NCI-H2196 treated with DMSO at 0.1 percent for 48 hours (cell line): ENCODE results near the gene CFAP300.

Experiments used
- DNase-seq: peaks from one replicate; lab custom pipeline; 2025; ENCODE audit not compliant: unreplicated experiment; lab: John Stamatoyannopoulos, UW

CFAP300 gene

DNA sequence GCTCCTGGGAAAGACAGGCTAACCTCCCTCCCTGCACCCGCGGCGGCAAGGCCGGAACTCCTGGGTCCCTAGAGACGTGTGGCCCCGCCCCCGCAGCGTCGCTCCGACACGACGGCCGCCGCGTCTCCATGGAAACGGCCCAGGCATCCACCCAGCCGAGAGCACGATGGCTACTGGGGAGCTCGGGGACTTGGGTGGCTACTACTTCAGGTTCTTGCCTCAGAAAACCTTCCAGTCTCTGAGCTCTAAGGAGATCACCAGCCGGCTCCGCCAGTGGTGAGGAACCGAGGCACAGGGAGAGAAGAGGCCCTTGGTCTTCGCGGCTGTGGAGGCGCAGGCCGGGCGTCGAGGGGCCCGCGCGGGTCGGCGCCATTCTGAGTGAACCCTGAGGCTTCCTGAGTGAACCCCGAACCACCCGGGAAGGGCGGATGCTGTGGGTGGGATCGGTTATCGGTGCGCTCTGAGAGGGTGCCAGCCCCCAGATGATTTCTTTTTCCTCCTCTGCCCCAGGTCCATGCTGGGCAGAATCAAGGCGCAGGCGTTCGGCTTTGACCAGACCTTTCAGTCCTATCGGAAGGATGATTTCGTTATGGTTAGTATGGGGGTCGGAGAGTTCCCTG, at the start of gene CFAP300:
TSS of gene CFAP300 (plus strand) at position 133 of the 620 bp plus-strand sequence. CDS start at position 167, 34 bp downstream.
- DNase-seq: no peak

- DNase-seq: no peak
These were observed 45.4 kb upstream of the CFAP300 start for GRCh38 chr11:102001657-102002338.

DNA sequence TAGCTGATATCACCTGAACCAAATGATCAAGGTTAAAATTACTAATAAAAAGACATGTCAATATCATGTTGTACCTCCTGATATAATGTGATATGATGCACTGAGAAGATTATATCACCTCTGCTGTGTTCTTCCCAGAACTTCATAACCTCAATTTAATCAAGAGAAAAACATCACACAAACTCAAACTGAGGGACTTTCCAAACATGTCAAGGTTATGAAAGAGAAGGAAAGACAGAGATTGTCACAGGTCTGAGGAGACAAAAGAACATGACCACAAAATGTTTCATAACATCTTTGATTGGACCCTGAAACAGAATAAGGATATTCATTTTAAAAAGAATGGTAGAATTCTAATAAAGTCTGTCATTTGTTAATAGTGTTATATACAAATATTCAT, 43.0 kb upstream of the CFAP300 start:
- no peak for DNase-seq

- DNase-seq: no peak
These were observed 41.9 kb upstream of the CFAP300 start for GRCh38 chr11:102005306-102005705.

DNA sequence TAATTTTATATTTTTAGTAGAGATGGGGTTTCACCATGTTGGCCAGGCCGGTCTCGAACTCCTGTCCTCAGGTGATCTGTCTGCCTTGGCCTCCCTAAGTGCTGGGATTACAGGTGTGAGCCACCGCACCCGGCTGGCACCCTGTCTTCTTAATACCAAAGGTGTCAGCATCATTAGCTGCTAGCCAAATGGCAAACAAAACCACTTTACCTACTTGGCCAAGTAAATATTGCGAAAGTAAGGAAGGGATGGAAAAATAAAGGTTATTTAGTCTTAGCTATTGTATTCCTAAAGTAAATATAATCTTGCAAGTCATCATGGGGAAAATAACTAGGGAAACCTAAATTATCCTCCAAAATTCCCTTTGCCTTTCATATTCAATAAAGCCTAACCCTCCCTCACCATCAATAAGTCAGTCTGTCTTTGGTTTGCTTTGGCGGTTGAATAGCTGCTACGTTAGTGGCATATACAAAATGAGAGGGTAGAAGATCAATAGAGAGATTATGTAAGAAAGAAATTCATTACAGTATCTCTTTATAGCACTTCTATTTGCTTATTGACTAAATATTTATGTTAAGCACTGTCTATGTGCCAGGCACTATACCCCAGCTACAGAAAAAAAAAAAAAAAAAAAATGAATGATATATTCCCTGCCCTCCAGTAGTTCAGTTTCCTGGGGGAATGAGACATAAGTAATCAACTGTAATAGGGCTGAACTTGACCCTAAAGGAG, 40.2 kb upstream of the CFAP300 start:
- no peak for DNase-seq

DNA sequence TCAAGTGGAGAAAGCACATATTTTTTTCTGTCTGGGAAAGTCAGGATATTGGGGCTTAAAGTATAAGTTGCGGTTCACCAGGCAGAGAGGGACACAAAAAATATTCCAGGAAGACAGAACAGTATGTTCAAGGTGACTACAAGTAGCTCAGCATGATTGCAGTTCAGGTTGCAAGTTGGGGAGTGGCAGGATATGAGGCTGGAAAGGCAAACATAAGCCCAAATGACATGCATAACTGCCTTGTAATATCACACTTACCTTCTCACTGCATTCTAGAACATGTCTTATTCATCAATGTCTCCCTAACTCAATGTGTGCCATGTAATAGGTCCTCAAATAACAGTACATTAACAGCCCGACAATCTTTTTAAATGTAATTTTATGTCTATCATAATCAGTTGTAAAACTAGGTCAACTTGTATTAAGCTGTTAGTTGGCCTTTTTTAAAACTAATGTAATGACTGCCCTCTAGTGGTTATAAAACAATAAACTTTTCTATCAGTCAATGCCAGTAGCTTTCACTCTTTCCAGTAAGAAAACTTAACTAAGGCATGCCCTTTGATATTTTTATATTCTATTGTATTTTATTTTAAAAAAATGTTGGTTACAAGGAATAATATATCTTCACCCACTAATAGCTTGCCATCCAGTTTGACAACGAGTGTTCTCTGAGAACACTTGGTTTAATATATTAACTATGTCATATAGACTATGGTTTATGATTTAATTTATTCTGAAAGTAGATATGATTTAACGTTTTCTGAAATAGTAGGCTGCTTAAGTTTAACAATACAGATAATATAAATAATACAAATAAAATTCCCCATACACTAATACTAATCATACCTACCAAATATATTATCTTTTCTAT, 39.4 kb upstream of the CFAP300 start:
- peak; percentile 45 for DNase-seq

GRCh38 chr11:102010776-102011494, 36.3 kb upstream of the CFAP300 start:
- DNase-seq: no peak

DNA sequence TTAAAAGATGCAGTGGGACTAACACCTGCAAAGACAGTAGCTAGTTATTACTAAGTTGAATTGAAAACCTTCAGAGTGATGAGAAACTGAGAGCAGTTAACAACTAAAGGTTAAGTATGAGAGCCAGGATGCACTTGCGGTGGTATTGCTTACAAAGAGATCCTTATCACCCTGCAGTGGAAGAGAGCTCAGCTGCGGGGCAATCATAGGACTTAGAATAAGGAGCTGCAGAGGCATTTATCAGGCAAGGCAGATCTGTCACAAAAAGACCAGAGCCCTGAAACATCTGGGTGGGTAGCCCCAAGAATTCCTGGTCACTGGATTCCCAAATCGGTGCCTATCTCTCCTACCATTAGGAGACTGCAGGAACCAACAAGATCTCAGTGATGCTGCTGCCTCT, 34.3 kb upstream of the CFAP300 start:
- no peak for DNase-seq

DNA sequence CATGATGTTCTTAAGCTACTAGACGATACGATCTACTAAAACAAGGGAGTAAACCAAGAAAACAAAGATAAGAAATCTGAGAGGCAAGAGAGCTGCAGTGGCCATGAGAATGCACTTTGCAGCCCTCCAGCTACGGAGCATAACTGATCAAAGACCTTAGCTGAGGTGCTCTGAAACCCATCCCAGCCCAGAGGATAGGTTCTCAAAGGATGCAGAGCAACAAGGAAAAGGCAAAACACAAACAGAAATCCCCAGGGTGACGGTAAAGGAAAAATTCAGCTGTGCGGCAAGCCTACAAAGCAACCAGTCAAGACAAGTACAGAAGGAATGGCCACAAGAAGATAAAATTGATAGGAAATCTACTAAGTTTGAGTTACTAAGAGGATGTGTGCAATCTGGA, 32.5 kb upstream of the CFAP300 start:
- DNase-seq: no peak

DNA sequence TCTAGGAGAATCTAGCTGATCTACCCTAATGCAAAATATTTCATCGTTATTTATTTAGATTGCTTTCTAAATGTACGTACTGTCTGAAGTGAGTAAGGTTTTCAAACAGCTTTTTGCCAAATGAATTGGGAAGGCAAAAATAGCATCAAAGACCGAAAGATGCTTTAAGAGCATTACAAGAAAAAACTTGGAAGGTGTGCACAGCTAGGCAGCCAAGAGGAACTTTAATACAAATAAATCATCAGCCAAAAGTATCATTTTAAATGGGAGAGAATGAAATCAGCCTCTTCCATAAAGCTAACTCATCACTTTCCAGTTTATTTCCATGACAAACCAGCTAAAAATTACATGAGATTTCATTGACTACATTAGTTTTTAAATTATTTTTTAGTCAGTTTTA, 30.2 kb upstream of the CFAP300 start:
- DNase-seq: no peak

DNA sequence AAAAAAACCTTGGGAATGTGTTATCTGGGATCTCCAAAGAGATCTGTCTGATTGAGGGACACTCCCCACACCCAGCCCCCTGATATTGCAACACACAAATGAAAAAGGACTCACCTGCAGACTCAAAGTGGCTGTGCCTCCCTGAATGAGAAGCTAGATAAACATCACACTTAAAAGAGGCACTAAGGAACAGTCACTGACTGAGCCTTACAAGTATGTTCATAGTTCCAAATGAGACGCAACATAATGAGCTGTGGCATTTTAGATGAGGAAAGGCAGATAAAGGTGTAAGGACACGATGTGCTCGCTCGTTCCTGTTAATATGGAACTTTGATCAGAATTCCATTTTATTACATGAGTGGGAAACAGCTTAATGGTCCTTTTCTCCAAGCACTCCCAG, 21.0 kb upstream of the CFAP300 start:
- no peak for DNase-seq

GRCh38 chr11:102026959-102027358, 20.3 kb upstream of the CFAP300 start:
- no peak for DNase-seq

DNA sequence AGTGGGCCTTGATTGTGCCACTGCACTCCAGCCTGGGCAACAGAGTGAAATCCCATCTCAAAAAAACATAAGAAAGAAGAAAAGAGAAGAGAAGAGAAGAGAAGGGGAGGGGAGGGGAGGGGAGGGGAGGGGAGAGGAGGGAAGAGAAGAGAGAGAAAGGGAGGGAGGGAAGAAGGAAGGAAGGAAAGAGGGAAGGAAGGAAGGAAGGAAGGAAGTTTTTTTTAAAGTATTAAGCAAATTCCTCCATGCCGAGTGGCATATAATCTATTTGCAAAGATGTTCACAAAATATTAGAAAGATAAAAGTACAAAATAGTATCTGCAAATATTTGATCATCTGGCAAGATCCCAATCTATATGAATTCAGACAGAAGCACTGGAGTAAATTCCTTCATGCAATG, 10.5 kb upstream of the CFAP300 start:
- DNase-seq: no peak

DNA sequence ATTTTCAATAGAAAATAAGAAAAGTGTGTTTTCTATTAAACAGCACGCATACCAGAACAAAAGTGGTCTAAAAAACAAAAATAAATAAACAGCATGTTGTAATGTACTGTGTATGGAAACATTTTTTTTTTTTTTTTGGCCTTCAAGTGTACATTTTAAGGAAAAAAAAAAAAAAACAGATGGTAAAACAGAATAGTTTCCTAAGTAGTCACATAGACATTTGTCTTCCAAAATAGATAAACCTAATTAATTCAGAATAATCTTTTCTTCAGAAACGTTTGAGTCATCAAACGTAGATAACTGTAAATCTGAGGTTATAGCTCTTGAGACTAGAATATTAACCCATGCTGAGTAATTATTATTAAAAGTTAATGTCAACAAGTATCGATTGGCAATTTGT, 396 bp upstream of the CFAP300 start:
- DNase-seq: no peak

GRCh38 chr11:102050927-102051575, 3.8 kb downstream of the CFAP300 start:
- no peak for DNase-seq

DNA sequence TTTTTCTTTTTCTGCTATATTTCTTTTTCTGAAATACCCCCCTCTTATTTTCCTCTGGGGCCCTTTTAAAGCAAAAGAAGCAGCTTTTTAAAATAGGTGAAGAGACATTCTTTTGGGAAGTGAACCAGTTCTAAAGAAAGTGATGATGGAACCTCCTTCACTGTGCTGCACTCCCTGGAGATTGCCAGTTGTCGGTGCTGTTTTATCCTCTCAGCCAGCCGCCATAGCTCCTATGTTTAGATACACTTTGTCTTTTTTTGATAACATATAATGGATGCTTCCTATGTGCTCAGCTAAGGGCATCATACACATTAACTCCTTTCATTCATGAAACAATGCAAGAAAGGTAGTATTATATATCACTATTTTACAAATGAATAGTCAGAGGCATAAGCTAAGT, 14.0 kb downstream of the CFAP300 start:
- no peak for DNase-seq

DNA sequence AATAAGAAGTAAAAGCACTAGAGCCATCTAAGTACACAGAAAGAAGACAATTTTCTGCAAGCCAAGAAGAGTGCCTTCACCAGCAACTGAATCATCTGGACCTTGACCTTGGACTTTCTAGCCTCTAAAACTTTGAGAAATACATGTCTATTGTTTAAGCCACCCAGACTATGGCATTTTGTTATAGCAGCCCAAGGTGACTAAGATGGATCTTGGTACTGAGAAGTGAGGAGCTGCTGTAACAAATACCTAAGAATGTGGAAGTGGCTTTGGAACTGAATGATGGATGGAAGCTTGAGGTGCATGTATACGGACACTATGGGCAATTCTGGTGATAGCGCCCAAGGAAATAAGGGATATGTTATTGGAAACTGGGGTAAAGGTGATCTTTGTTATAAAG, 14.9 kb downstream of the CFAP300 start:
- DNase-seq: no peak

GRCh38 chr11:102064316-102064715, 17.1 kb downstream of the CFAP300 start:
- no peak for DNase-seq

DNA sequence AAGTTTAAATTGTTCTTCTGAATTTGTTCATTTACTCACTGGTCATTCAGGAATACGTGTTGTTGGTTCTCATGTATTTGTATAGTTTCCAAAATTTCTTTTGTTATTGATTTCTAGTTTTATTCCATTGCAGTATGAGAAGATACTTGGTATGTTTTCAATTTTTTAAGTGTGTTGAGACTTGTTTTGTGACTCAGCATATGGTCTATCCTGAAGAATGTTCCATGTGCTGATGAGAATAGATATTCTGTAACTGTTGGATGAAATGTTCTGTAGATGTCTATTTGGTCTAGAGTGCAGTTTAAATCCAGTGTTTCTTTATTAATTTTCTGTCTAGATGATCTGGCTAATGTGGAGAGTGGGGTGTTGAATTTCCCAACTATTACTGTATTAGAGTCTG, 23.5 kb downstream of the CFAP300 start:
- DNase-seq: no peak
